NCI-H748 (cell line): ENCODE measurements around the gene GPR132.
"Not testable (repeated sequence)": the region's sequence is repeated elsewhere in the genome, so short reads cannot be mapped to it uniquely, and the experiment has no call there.

Source experiments
- DNase-seq: peaks from one replicate; lab custom pipeline; 2025; ENCODE audit not compliant: unreplicated experiment; lab: John Stamatoyannopoulos, UW

GPR132 gene

DNA sequence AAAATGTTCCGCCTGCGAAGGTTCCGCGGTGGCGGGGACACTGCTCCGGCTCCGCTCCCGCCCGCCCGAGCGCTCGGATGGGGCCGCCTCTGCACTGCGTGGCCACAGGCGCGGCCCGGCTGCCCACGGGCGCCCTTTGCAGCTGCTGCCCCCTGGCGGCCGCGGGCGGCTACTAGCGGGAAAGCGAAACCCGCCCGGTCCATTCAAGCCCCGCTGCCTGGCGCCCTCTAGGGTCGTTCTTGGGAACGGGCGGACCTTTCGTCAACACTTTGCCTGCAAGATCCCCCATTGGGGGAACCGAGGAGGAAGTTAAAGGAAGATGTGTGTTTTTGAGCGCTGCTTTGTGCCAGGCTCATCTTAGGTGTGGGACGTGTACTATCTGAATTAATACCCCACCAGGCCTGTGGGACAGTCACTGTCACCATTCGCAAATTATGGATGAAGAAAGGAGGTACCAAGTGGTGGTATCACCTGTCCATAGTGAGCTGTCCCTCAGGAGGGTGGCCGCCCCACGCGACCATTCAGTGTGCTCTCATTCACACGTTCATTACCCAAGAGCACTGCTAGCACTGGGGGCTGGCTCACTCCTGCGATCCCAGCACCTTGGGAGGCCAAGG is 19.4 kb downstream of the GPR132 start:
- DNase-seq, result peak; percentile 80

DNA sequence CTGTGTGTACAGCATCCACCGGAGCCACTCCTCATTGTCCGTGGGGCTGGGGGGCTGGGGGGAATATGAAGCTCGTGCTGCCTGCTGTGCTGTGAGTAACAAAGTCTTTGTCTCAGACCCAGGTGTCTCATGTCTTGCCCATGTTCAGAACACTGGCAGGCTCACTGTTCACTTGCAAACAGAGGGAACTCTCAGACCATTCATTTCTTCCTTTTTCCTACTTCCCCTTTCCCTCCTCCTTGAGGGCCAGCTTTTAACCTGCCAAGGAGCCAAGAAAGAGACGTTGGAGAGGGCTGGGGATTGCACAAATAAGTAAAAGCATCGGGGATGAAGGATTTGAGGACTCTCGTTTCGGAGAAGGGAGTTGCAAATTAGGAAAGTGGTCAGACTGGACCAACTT is 21.6 kb downstream of the GPR132 start:
- no peak for DNase-seq

DNA sequence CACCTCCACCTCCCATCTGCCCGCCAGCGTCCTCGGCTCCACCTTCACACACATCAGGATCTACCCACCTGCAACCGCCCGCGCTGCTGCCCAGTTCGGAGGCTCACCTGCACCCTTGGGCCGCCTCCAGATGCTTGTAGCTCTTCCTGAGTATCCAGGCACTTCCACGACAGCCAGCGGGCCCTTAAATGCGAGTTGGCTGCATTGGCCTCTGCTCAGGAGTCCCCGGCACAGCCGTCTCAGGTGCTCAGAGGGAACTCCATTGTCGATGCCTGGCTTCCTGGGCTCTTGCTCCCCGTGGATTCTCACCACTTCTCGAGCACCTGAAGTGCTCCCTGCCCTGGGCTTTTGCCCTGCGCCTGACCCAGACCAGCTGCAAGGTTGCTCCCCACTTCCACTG is 22.4 kb downstream of the GPR132 start:
- no peak for DNase-seq

DNA sequence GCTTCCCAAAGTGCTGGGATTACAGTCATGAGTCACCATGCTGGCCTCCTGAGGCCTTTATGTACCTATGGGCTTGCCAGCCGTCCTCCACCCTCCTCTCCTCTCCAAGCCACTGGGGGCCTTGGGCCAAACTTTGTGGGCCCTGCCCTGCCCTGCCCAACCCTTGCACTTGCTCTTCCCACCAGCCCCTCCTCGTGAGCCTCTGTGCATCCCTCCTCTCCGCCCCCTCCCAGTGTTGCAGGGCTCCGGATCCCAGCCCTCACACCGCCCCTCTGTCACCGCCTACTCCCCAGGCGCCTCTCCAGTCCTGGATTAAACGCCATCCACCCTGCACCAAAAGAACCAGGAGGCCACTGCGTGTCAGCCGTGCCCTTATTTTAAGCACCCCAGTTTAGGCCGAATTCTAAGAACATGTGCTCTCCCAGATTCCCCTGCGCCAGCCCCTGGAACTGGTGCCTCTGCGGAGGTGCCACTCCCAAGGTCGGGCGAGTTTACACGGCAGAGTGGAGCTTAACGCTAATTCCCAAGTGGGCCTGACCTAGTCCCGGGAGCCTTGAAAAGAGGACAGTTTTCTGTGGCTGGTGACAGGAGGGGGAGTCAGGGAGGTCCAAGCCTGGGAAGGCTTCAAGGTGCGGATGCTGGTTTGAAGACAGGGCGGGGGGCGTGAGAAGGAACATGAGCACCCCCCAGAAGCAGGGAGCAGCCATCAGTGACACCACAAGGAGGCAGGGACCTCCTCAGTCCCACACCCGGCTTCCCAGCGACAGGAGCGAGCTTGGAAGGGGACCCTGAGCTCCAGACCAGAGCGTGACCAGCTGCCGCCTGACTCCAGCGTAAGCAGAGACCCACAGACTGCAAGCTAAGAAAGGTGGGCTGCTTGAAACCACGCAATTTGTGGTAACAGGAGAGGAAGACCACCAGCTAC is 23.1 kb downstream of the GPR132 start:
- DNase-seq, result no peak

DNA sequence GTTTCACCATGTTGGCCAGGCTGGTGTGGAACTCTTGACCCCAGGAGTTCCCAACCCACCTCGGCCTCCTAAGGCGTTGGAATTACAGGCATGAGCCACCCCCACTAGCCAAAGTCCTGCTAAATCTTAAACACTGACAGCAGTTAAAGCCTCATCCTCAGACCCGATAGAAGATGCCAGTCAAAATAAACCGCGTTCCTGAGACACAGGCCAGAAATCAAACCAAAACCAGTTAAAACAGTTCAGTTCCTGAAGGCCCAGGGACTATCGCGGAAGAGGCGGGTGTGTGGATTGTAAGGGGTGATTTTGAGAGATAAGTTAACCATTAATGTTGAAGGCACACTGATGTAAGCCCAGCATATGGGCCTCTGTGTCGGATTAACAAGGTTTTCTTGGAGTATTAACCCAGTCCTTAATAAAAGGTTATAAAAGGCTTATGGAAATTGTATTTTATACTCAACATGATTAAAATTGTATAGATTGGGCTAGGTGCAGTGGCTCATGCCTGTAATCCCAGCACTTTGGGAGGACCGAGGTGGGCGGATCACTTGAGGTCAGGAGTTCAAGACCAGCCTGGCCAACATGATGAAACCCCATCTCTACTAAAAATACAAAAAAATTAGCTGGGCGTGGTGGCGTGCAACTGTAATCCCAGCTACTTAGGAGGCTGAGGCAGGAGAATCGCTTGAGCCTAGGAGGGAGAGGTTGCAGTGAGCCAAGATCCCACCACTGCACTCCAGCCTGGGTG is 25.6 kb downstream of the GPR132 start:
- DNase-seq, result no peak

DNA sequence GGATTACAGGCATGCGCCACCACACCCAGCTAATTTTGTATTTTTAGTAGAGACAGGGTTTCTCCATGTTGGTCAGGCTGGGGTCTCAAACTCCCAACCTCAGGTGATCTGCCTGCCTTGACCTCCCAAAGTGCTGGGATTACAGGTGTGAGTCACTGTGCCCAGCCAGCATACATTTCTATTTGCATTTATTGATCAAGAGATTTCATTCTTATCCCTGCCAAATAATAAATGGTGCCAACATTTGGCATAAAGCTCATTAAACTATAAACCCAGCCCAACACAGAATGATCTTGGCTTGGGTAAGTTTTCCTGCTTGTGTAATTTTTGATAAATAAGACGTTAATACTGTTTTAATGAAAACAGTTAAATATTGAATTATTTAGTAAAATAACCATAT is 29.6 kb downstream of the GPR132 start:
- DNase-seq, result not testable (repeated sequence)

DNA sequence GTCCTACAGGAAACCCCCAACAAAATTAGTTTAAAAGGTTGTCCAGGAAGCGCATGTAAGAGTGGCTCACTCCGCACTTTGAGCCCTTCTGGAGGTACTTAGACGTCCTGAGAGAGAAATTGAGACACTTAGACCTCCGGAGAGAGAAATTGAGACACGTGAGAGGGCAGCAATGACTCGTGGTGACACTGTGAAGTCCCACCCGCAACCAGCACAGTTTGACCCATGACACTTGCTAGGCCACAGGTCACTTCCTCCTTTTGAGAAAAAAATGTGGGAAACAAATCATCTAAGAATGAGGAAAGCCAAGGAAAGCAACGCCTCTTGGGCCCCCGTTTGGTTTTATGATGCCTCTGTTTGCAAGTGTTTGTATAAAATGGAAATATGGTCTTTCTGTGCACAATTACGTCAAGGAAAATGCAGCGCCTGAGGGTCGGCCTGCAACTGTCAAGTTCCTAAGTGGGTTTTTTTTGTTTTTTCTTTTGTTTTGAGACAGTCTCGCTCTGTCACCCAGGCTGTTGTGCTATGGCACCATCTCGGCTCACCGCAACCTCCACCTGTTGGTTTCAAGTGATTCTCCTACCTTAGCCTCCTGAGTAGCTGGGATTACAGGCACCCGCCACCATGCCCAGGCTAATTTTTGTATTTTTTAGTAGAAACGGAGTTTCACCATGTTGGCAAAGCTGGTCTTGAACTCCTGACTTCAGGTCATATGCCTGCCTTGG is 30.8 kb downstream of the GPR132 start:
- no peak for DNase-seq

DNA sequence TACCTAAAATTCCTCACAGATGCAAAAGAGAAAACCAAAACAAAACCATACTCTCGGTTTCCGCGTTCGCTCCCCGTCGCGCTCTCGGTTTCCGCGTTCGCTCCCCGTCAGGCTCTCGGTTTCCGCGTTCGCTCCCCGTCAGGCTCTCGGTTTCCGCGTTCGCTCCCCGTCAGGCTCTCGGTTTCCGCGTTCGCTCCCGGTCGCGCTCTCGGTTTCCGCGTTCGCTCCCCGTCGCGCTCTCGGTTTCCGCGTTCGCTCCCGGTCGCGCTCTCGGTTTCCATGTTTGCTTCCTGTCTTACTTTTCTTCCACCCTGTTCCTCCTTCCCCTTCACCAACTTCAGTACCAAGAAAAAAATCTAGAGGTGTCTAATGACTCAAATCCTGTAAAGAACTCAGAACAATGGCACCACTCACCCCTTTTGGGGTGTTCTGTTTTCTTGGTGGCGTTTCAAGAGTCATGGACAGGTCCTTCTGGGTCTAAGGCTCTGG is 31.8 kb downstream of the GPR132 start:
- not testable (repeated sequence) for DNase-seq

DNA sequence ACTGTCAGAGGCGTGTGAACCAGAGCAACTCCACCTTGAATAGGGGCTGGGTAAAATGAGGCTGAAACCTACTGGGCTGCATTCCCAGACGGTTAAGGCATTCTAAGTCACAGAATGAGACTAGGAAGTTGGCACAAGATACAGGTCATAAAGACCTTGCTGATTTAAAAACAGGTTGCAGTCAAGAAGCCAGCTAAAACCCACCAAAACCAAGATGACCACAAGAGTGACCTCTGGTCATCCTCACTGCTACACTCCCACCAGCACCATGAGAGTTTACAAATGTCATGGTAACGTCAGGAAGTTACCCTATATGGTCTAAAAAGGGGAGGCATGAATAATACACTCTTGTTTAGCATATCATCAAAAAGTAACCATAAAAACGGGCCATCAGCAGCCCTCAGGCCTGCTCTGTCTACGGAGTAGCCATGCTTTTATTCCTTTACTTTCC is 32.8 kb downstream of the GPR132 start:
- DNase-seq, result not testable (repeated sequence)

DNA sequence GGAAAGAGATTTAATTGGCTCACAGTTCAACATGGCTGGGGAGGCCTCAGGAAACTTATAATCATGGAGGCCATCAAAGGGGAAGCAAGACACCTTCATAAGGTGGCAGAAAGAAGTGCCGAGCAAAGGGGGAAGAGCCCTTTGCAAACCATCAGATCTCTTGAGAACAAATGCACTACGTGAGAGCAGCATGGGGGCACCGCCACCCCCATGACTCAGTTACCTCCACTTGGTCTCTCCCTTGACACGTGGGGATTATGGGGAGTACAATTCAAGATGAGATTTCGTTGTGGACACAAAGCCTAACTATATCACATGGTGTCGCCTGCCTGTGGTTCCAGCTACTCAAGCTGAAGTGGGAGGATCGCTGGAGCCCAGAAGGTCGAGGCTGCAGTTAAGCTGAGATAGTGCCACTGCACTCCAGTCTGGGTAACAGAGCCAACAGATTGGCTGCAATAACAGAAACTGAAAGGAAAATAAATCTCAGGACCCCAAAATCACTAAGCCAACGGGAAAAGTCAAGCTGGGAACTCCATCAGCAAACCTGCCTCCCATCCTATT is 34.3 kb downstream of the GPR132 start:
- no peak for DNase-seq

DNA sequence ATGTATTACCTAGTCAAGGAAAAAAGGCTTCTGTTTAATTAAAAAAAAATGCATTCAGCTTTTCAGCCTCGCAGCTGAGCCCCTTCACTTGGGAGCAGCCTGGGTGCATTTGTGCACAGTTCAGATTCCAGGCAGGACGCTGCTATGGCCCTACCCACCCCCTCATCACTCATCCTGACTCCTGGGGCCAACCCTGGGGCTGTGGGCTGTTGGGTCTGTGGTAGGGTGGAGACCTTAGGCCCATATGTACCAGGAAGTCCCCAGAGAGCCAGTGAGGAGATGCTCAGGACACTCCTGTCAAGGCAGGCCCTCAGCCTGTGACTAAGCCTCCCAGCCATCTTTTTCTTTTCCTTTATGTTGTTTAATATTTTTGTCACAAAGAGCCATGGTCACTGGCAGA is 35.0 kb downstream of the GPR132 start:
- DNase-seq, result no peak

DNA sequence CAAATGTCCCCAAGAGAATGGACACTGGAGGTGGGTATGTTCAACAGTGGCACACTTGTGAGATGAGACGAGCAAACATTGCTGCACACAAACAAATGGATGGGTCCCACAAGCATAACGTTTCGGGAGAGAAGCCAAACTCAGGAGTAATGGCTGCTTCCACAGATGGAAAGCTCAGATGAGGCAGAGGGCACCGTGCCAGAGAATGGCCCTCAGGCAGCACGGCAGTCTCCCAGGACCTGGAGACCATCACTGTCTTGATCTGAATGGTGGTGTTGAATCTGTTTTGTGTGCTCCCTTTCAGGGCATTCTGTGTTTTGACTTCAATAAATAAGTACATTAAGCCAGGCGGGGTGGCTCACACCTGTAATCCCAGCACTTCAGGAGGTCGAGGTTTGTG is 35.8 kb downstream of the GPR132 start:
- no peak for DNase-seq

DNA sequence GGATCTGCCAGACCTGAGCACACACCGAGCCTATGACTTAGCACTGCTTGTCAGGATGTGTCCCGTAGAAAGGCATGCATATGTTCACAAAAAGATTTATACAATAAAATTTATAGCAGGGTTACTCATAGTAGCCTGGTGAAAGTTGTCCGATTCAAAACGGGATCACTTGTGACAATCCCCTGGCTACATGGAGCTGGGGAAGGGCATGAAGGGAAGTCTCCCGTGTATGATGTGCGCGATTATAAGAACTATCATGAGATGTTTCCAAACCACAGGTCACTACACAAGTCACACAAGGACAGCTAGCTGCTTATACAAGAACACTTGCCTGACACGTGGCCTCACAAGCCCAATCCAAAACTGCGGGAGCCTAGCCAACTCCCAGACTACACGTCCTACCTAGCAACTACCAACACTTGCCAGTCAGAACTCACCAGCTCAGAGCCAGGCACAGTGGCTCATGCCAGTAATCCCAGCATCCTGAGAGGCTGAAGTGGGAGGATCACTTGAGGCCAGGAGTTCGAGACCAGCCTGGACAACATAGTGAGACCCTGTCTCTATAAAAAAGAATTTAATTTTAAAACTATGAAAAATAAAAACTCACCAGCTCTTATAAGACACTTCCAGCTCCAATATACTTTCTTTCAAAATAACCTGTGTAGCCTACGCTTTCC is 36.8 kb downstream of the GPR132 start:
- DNase-seq, result no peak

DNA sequence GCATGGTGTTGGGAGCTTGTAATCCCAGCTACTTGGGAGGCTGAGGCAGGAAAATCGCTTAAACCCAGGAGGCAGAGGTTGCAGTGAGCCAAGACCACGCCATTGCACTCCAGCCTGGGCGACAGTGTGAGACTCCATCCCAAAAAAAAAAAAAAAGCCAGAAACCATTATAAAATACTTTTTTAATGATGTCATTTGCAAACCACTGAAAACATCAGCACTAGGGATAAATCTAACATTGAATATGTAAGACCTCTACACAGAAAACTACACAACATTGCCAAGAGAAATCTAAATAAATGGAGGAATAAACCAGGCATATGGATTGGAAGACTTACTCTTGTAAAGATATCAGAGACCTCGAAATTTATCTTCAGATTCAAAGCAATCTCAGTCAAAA is 37.5 kb downstream of the GPR132 start:
- DNase-seq, result not testable (repeated sequence)

DNA sequence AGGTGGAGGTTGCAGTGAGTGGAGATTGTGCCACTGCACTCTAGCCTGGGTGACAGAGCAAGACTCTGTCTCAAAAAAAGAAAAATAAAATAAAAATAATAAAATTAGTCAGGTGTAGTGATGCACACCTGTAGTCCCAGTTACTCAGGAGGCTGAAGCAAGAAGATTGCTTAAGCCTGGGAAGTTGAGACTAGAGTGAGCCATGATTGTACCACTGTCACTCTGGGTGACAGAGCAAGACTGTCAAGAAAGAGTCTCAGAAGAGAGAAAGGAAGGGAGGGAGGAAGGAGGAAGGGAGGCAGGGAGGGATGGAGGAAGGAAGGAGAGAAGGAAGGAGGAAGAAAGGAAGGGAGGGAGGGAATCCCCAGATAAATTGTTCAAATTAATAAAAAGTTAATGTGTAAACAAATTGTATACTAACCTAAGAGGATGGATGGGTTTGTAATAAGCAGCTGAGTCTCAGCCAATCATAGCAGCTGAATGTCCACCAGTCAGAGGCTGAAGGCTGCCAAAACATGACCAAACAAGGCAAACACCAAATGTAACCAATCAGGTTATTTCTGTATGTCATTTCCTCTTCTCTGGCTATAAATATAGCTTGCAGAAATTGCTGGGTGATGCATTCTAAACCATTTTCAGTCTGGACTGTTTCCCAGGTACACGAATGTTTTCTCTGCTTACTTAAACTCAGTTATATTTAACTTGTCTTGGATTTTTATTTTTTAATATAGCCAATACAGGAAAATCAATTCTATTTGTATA is 38.2 kb downstream of the GPR132 start:
- peak; percentile 31 for DNase-seq

DNA sequence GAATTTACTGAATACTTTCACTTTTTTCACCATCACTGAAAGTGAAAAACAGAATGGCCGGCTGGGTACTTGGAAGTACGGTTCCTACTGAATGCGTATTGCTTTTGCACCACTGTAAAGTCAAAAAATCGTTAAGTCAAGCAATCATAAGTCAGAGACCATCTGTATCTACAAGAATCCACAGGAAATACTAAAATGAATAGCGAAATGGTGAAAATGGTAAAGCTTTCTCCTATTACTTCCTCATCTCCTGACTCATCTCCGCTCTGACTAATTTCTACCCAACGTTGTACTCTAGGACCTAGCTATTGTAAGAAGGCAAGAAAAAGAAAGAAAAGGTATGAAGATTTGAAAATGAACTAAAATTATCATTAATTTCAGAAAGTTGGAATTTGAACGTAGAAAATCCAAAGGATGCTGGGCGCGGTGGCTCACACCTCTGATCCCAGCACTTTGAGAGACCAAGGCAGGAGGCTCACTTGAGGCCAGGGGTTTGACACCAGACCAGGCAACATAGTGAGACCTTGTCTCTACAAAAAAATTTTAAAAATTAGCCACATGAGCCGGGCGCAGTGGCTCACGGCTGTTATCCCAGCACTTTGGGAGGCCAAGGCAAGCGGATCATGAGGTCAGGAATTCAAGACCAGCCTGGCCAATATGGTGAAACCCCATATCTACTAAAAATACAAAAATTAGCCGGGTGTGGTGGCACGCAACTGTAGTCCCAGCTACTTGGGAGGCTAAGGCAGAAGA is 39.0 kb downstream of the GPR132 start:
- DNase-seq, result no peak

DNA sequence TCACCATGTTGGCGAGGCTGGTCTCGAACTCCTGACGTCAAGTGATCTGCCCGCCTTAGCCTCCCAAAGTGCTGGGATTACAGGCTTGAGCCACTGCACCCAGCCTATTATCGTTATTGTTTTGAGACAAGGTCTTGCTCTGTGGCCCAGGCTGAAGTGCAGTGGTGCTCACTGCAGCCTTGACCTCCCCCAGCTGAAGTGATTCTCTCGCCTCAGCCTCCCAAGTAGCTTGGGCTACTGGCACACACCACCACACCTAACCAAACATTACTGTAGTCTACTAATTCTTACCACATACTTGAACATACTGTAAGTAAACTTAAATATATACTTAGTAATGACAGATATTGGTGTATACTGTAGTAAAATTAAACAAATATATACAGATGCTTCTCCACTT is 39.8 kb downstream of the GPR132 start:
- DNase-seq, result no peak

DNA sequence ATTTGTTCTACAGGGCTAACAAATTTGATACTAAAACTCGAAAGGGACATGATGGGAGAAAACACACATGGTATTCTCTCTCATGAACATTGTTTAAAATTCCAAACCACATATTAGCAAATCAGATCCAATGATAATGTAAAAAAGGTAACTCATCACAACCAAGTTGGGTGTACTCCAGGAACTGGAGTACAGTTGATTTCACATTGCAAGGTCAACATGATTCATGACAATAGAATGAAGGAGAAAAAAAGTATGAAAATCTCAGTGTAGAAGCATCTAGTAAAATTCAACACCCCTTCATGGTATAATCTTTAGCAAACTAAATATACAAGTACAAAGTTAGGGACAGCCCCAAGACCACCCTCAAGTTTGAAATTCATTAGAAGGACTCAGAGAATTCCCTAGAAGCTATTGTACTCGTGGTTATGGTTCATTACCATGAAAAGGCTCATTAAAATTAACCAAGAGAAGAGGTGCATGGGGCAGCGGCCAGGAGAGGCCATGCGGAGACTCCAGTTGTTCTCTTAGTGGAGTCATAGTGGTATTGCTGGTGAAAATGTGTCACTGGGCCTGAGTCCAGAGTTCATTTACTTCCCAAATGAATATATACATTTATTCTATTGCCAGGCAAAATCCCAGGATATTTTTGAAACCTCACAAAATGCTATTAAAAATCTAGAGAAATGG is 41.3 kb downstream of the GPR132 start:
- DNase-seq, result no peak
